Skeletal muscle satellite cell (primary cell): Measurements from ENCODE around the gene PILRA.
"Not testable (repeated sequence)": the region's sequence is repeated elsewhere in the genome, so short reads cannot be mapped to it uniquely, and the experiment has no call there.

ENCODE experiments used
- H3K27me3 ChIP-seq: 2 replicates; pipeline ENCODE4 v1.7.0; 2013; ENCODE audit warnings: low read length; ENCODE audit not compliant: control insufficient read depth, insufficient read depth
- H3K36me3 ChIP-seq: 2 replicates; pipeline ENCODE4 v1.7.0; 2013; ENCODE audit warnings: mild to moderate bottlenecking, control low read depth, low read length; ENCODE audit not compliant: insufficient read depth
- H3K4me1 ChIP-seq: 2 replicates; pipeline ENCODE4 v1.7.0; 2013; ENCODE audit warnings: low read length; ENCODE audit not compliant: control insufficient read depth, insufficient read depth
- H3K4me2 ChIP-seq: 2 replicates; pipeline ENCODE4 v1.7.0; 2013; ENCODE audit warnings: mild to moderate bottlenecking, low read length
- H3K4me3 ChIP-seq: 2 replicates; pipeline ENCODE4 v1.7.0; 2013; ENCODE audit warnings: low read length
- H3K9ac ChIP-seq: 2 replicates; pipeline ENCODE4 v1.7.0; 2013; ENCODE audit warnings: mild to moderate bottlenecking, low read depth, low read length, moderate library complexity
- H3K9me3 ChIP-seq: replicated peaks from 2 replicates; pipeline ENCODE4 v1.7.0; 2013; ENCODE audit warnings: mild to moderate bottlenecking, control low read depth, low read length

PILRA gene

GRCh38 chr7:100371561-100372171, 1.6 kb upstream of the PILRA start:
- Histone ChIP-seq H3K27me3 (no peaks in the 10 kb centered on the region), H3K36me3 (no peaks in the 10 kb centered on the region), H3K4me1 (peaks cover 7% of the 10 kb centered on the region), H3K9me3 (no peaks in the 10 kb centered on the region), H3K4me3 (no peak overlapping the region), H3K4me2 (no peak overlapping the region), H3K9ac (no peak overlapping the region)

- Histone ChIP-seq H3K27me3 (no peaks in the 10 kb centered on the region), H3K36me3 (no peaks in the 10 kb centered on the region), H3K4me1 (peaks cover 7% of the 10 kb centered on the region), H3K9me3 (no peaks in the 10 kb centered on the region), H3K9ac (no peak overlapping the region), H3K4me3 (no peak overlapping the region), H3K4me2 (no peak overlapping the region)
Measured at GRCh38 chr7:100372256-100372655, 1.0 kb upstream of the PILRA start.

GRCh38 chr7:100372694-100373093, 593 bp upstream of the PILRA start:
- H3K4me1 ChIP-seq = peaks cover 7% of the 10 kb centered on the region
- H3K9me3 ChIP-seq = no peaks in the 10 kb centered on the region
- H3K36me3 ChIP-seq = no peaks in the 10 kb centered on the region
- H3K9ac ChIP-seq = no peak overlapping the region
- no peak overlapping the region for H3K4me2 ChIP-seq
- no peak overlapping the region for H3K4me3 ChIP-seq
- H3K27me3 ChIP-seq = no peaks in the 10 kb centered on the region

GRCh38 chr7:100373870-100374598, 747 bp downstream of the PILRA start:
- not testable (repeated sequence) for H3K27me3 ChIP-seq, H3K4me1 ChIP-seq, H3K9me3 ChIP-seq, H3K9ac ChIP-seq, H3K4me2 ChIP-seq, H3K4me3 ChIP-seq, H3K36me3 ChIP-seq

GRCh38 chr7:100374601-100375000, 1.3 kb downstream of the PILRA start:
- H3K9ac ChIP-seq = no peak overlapping the region
- H3K4me3 ChIP-seq = no peak overlapping the region
- peaks cover 7% of the 10 kb centered on the region for H3K4me1 ChIP-seq

GRCh38 chr7:100376066-100376465, 2.8 kb downstream of the PILRA start:
- no peak overlapping the region for H3K4me3 ChIP-seq
- H3K27me3 ChIP-seq = no peaks in the 10 kb centered on the region
- H3K4me2 ChIP-seq = no peak overlapping the region
- H3K9me3 ChIP-seq = no peaks in the 10 kb centered on the region
- H3K4me1 ChIP-seq = peaks cover 7% of the 10 kb centered on the region
- no peaks in the 10 kb centered on the region for H3K36me3 ChIP-seq
- no peak overlapping the region for H3K9ac ChIP-seq

More at GRCh38 chr7:100374601-100375000, 1.3 kb downstream of the PILRA start:
- Histone ChIP-seq H3K36me3 (no peaks in the 10 kb centered on the region), H3K27me3 (no peaks in the 10 kb centered on the region), H3K4me2 (no peak overlapping the region), H3K9me3 (no peaks in the 10 kb centered on the region)

- peaks cover 5% of the 10 kb centered on the region for H3K27me3 ChIP-seq
- no peak overlapping the region for H3K4me2 ChIP-seq
- H3K4me3 ChIP-seq = no peak overlapping the region
- no peaks in the 10 kb centered on the region for H3K9me3 ChIP-seq
- no peaks in the 10 kb centered on the region for H3K4me1 ChIP-seq
- H3K9ac ChIP-seq = no peak overlapping the region
- no peaks in the 10 kb centered on the region for H3K36me3 ChIP-seq
Measured at GRCh38 chr7:100378114-100378755, 4.9 kb downstream of the PILRA start.

- H3K9me3 ChIP-seq = no peaks in the 10 kb centered on the region
- no peaks in the 10 kb centered on the region for H3K4me1 ChIP-seq
- no peaks in the 10 kb centered on the region for H3K36me3 ChIP-seq
- H3K4me2 ChIP-seq = no peak overlapping the region
- H3K4me3 ChIP-seq = no peak overlapping the region
- H3K9ac ChIP-seq = no peak overlapping the region
- peaks cover 13% of the 10 kb centered on the region for H3K27me3 ChIP-seq
Measured at GRCh38 chr7:100380196-100380595, 6.9 kb downstream of the PILRA start.

GRCh38 chr7:100381531-100382233, 8.4 kb downstream of the PILRA start:
- H3K4me3 ChIP-seq, H3K4me1 ChIP-seq, H3K9me3 ChIP-seq, H3K36me3 ChIP-seq, H3K9ac ChIP-seq, H3K4me2 ChIP-seq: not testable (repeated sequence)
- peaks cover 18% of the 10 kb centered on the region for H3K27me3 ChIP-seq

- not testable (repeated sequence) for H3K4me1 ChIP-seq, H3K4me3 ChIP-seq
- peaks cover 19% of the 10 kb centered on the region for H3K27me3 ChIP-seq
Measured at GRCh38 chr7:100382234-100382853, 9.1 kb downstream of the PILRA start.

GRCh38 chr7:100384628-100385294, 11.5 kb downstream of the PILRA start:
- Histone ChIP-seq H3K36me3 (no peaks in the 10 kb centered on the region), H3K9me3 (no peaks in the 10 kb centered on the region), H3K4me2 (no peak overlapping the region), H3K4me1 (no peaks in the 10 kb centered on the region), H3K4me3 (no peak overlapping the region), H3K27me3 (peaks cover 36% of the 10 kb centered on the region), H3K9ac (no peak overlapping the region)

More at GRCh38 chr7:100382234-100382853, 9.1 kb downstream of the PILRA start:
- not testable (repeated sequence) for H3K9me3 ChIP-seq, H3K9ac ChIP-seq, H3K36me3 ChIP-seq, H3K4me2 ChIP-seq
